ENCODE data around the gene KCNF1. TPM values are rescaled to one million over a fixed set of nuclear protein-coding genes. Genes with fewer than 3 reads are reported as not detected.

KCNF1 gene
- total RNA-seq, 1 experiment from 2014 or later: 1.2 TPM

DNA sequence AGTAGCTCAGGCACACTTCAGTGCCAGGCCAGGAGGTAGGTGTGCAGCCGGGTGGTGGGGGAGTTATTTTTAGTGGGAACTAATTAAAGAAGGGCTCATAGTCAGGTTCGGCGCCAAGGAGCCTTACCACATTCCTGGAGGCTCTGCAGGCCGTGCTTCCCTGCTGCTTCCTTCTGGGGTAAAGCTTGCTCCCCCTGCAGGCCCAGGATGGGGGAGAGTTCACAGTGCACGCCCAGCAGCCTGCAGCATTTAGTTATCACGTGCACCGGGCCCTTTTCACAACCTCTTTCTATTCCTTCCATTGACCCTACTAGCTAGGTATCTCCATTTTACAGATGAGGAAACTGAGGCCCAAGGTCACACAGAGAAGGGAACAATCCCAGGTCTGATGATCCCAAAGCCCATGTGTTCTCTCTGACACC, 2.5 kb downstream of the KCNF1 start (continued):
- TF ChIP-seq, protein P1, sequence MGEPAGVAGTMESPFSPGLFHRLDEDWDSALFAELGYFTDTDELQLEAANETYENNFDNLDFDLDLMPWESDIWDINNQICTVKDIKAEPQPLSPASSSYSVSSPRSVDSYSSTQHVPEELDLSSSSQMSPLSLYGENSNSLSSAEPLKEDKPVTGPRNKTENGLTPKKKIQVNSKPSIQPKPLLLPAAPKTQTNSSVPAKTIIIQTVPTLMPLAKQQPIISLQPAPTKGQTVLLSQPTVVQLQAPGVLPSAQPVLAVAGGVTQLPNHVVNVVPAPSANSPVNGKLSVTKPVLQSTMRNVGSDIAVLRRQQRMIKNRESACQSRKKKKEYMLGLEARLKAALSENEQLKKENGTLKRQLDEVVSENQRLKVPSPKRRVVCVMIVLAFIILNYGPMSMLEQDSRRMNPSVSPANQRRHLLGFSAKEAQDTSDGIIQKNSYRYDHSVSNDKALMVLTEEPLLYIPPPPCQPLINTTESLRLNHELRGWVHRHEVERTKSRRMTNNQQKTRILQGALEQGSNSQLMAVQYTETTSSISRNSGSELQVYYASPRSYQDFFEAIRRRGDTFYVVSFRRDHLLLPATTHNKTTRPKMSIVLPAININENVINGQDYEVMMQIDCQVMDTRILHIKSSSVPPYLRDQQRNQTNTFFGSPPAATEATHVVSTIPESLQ (CRISPR knock-in tag; IDR thresholded peaks at IDR 0.05): no peak
- TF ChIP-seq ATF1 (CRISPR knock-in tag; IDR thresholded peaks at IDR 0.05) (no peak), ZNF219 (CRISPR knock-in tag; IDR thresholded peaks at IDR 0.05; ENCODE audit: borderline replicate concordance) (no peak), CREM (CRISPR knock-in tag; IDR thresholded peaks at IDR 0.05) (no peak), MYBL2 (CRISPR knock-in tag; IDR thresholded peaks at IDR 0.05) (no peak), ZNF138 (CRISPR knock-in tag; conservative IDR thresholded peaks at IDR 0.05) (no peak), TP53 (CRISPR knock-in tag; IDR thresholded peaks at IDR 0.05) (no peak), ZNF423 (CRISPR knock-in tag; IDR thresholded peaks at IDR 0.05) (peak; percentile 47), ESRRA (CRISPR knock-in tag; IDR thresholded peaks at IDR 0.05; ENCODE audit: borderline replicate concordance) (peak; percentile 62; the same call in 1 of the 2 replicates), NFATC4 (CRISPR knock-in tag; IDR thresholded peaks at IDR 0.05) (no peak)
- TF ChIP-seq, protein P2, sequence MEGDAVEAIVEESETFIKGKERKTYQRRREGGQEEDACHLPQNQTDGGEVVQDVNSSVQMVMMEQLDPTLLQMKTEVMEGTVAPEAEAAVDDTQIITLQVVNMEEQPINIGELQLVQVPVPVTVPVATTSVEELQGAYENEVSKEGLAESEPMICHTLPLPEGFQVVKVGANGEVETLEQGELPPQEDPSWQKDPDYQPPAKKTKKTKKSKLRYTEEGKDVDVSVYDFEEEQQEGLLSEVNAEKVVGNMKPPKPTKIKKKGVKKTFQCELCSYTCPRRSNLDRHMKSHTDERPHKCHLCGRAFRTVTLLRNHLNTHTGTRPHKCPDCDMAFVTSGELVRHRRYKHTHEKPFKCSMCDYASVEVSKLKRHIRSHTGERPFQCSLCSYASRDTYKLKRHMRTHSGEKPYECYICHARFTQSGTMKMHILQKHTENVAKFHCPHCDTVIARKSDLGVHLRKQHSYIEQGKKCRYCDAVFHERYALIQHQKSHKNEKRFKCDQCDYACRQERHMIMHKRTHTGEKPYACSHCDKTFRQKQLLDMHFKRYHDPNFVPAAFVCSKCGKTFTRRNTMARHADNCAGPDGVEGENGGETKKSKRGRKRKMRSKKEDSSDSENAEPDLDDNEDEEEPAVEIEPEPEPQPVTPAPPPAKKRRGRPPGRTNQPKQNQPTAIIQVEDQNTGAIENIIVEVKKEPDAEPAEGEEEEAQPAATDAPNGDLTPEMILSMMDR (IDR thresholded peaks at IDR 0.05): peak; percentile 21; the same call in 1 of the 2 replicates
- TF ChIP-seq, protein P3, sequence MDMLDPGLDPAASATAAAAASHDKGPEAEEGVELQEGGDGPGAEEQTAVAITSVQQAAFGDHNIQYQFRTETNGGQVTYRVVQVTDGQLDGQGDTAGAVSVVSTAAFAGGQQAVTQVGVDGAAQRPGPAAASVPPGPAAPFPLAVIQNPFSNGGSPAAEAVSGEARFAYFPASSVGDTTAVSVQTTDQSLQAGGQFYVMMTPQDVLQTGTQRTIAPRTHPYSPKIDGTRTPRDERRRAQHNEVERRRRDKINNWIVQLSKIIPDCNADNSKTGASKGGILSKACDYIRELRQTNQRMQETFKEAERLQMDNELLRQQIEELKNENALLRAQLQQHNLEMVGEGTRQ (CRISPR knock-in tag; IDR thresholded peaks at IDR 0.05): peak; percentile 50
- TF ChIP-seq, protein P4, sequence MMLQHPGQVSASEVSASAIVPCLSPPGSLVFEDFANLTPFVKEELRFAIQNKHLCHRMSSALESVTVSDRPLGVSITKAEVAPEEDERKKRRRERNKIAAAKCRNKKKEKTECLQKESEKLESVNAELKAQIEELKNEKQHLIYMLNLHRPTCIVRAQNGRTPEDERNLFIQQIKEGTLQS (CRISPR knock-in tag; conservative IDR thresholded peaks at IDR 0.05): no peak
- TF ChIP-seq, protein P5, sequence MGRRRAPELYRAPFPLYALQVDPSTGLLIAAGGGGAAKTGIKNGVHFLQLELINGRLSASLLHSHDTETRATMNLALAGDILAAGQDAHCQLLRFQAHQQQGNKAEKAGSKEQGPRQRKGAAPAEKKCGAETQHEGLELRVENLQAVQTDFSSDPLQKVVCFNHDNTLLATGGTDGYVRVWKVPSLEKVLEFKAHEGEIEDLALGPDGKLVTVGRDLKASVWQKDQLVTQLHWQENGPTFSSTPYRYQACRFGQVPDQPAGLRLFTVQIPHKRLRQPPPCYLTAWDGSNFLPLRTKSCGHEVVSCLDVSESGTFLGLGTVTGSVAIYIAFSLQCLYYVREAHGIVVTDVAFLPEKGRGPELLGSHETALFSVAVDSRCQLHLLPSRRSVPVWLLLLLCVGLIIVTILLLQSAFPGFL (CRISPR knock-in tag; IDR thresholded peaks at IDR 0.05; ENCODE audit: borderline replicate concordance): no peak
- TF ChIP-seq, protein P6, sequence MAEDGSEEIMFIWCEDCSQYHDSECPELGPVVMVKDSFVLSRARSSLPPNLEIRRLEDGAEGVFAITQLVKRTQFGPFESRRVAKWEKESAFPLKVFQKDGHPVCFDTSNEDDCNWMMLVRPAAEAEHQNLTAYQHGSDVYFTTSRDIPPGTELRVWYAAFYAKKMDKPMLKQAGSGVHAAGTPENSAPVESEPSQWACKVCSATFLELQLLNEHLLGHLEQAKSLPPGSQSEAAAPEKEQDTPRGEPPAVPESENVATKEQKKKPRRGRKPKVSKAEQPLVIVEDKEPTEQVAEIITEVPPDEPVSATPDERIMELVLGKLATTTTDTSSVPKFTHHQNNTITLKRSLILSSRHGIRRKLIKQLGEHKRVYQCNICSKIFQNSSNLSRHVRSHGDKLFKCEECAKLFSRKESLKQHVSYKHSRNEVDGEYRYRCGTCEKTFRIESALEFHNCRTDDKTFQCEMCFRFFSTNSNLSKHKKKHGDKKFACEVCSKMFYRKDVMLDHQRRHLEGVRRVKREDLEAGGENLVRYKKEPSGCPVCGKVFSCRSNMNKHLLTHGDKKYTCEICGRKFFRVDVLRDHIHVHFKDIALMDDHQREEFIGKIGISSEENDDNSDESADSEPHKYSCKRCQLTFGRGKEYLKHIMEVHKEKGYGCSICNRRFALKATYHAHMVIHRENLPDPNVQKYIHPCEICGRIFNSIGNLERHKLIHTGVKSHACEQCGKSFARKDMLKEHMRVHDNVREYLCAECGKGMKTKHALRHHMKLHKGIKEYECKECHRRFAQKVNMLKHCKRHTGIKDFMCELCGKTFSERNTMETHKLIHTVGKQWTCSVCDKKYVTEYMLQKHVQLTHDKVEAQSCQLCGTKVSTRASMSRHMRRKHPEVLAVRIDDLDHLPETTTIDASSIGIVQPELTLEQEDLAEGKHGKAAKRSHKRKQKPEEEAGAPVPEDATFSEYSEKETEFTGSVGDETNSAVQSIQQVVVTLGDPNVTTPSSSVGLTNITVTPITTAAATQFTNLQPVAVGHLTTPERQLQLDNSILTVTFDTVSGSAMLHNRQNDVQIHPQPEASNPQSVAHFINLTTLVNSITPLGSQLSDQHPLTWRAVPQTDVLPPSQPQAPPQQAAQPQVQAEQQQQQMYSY (CRISPR knock-in tag; IDR thresholded peaks at IDR 0.05): no peak

DNA sequence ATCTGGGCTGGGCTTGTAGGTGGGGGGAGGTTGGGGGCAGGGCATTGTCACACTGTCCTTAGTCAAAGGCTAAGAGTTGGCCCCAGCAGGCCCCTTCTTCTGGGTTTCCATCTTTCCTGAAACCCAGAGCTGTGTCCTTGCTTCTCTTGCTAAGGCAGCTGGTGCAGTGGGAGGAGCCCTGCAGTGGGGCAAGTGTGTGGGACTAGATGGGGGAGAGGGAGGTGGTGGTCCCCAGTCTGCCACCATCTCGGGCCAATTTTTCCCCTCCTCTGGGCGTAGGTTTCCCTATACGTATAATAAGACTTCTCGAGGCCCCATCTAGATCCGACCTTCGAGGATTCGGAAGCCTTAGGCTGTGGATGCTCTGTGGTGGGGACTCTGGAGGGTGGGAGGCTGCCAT, 3.5 kb downstream of the KCNF1 start:
- ATAC-seq (no peak), DNase-seq (ENCODE audit: low spot score) (no peak)
- no peak overlapping the region for H3K27ac Mint-ChIP-seq
- POLR2A ChIA-PET: no interaction called here
- no peak overlapping the region for H3K4me3 Mint-ChIP-seq
- H3K4me1 Mint-ChIP-seq: peaks cover 40% of the 10 kb centered on the region
- CTCF ChIA-PET: interaction anchor here (1.1 to 6.8 kb wide), 7 partner anchors 12 to 216 kb away, joined by 3 to 49 read pairs (median 3); a partner anchor contains a TSS
- peaks cover 5% of the 10 kb centered on the region; the same call in 1 of the 2 replicates for H3K36me3 Mint-ChIP-seq
- peaks cover 37% of the 10 kb centered on the region for H3K27me3 Mint-ChIP-seq (ENCODE audit: low read depth)
- H3K9me3 Mint-ChIP-seq: no peaks in the 10 kb centered on the region
- TF ChIP-seq, protein P7, sequence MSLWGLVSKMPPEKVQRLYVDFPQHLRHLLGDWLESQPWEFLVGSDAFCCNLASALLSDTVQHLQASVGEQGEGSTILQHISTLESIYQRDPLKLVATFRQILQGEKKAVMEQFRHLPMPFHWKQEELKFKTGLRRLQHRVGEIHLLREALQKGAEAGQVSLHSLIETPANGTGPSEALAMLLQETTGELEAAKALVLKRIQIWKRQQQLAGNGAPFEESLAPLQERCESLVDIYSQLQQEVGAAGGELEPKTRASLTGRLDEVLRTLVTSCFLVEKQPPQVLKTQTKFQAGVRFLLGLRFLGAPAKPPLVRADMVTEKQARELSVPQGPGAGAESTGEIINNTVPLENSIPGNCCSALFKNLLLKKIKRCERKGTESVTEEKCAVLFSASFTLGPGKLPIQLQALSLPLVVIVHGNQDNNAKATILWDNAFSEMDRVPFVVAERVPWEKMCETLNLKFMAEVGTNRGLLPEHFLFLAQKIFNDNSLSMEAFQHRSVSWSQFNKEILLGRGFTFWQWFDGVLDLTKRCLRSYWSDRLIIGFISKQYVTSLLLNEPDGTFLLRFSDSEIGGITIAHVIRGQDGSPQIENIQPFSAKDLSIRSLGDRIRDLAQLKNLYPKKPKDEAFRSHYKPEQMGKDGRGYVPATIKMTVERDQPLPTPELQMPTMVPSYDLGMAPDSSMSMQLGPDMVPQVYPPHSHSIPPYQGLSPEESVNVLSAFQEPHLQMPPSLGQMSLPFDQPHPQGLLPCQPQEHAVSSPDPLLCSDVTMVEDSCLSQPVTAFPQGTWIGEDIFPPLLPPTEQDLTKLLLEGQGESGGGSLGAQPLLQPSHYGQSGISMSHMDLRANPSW (CRISPR knock-in tag; conservative IDR thresholded peaks at IDR 0.05; ENCODE audit: low read depth): no peak
- TF ChIP-seq, protein P8, sequence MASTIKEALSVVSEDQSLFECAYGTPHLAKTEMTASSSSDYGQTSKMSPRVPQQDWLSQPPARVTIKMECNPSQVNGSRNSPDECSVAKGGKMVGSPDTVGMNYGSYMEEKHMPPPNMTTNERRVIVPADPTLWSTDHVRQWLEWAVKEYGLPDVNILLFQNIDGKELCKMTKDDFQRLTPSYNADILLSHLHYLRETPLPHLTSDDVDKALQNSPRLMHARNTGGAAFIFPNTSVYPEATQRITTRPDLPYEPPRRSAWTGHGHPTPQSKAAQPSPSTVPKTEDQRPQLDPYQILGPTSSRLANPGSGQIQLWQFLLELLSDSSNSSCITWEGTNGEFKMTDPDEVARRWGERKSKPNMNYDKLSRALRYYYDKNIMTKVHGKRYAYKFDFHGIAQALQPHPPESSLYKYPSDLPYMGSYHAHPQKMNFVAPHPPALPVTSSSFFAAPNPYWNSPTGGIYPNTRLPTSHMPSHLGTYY (CRISPR knock-in tag; IDR thresholded peaks at IDR 0.05): no peak
- no peak for TF ChIP-seq SMAD4 (CRISPR knock-in tag; IDR thresholded peaks at IDR 0.05)
- TF ChIP-seq, protein P9, sequence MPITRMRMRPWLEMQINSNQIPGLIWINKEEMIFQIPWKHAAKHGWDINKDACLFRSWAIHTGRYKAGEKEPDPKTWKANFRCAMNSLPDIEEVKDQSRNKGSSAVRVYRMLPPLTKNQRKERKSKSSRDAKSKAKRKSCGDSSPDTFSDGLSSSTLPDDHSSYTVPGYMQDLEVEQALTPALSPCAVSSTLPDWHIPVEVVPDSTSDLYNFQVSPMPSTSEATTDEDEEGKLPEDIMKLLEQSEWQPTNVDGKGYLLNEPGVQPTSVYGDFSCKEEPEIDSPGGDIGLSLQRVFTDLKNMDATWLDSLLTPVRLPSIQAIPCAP (CRISPR knock-in tag; IDR thresholded peaks at IDR 0.05): no peak
- TF ChIP-seq, protein P10, sequence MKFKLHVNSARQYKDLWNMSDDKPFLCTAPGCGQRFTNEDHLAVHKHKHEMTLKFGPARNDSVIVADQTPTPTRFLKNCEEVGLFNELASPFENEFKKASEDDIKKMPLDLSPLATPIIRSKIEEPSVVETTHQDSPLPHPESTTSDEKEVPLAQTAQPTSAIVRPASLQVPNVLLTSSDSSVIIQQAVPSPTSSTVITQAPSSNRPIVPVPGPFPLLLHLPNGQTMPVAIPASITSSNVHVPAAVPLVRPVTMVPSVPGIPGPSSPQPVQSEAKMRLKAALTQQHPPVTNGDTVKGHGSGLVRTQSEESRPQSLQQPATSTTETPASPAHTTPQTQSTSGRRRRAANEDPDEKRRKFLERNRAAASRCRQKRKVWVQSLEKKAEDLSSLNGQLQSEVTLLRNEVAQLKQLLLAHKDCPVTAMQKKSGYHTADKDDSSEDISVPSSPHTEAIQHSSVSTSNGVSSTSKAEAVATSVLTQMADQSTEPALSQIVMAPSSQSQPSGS (CRISPR knock-in tag; IDR thresholded peaks at IDR 0.05; ENCODE audit: borderline replicate concordance, low read depth): no peak
